PC-3 (cell line): ENCODE data around the gene PLAAT2. TPM values are rescaled to one million over a fixed set of nuclear protein-coding genes. Genes with fewer than 3 reads are reported as not detected.

Experiments used
- ATAC-seq: fragments of 200-7000 bp; cut with Tn5 transposase; 2 replicates; pipeline ENCODE4 v1.9.1; 2020; ENCODE audit warnings: mild to moderate bottlenecking, moderate library complexity
- BruUV-seq: library from RNA; stranded (reverse); fragments of 400-500 nt; replicated peaks from 2 replicates; lab custom pipeline; 2021; lab: Mats Ljungman, UMichigan
- CTCF ChIA-PET: fragments of 300-600 bp; sonication (Branson Sonifier 250); formaldehyde crosslinking; loops from one replicate; lab custom pipeline; 2022; ENCODE audit warnings: antibody characterized with exemption; lab: Charles Lee
- POLR2A ChIA-PET: fragments of 300-600 bp; sonication (Branson Sonifier 250); formaldehyde crosslinking; loops from one replicate; lab custom pipeline; 2022; ENCODE audit warnings: antibody characterized with exemption; ENCODE audit not compliant: unreplicated experiment; lab: Charles Lee
- DNase-seq: peaks from one replicate; pipeline ENCODE4 v3.0.0-alpha.2; 2015
- H2AFZ ChIP-seq: fragments of 300-600 bp; sonication (generic); 2 replicates; pipeline ENCODE4 v1.6.0; 2016; ENCODE audit warnings: antibody characterized with exemption, low read length
- H3F3A ChIP-seq: fragments of 300-600 bp; sonication (generic); one replicate; pipeline ENCODE4 v1.6.0; 2017; ENCODE audit warnings: antibody characterized with exemption, low read length, control low read depth, mild to moderate bottlenecking; ENCODE audit not compliant: unreplicated experiment
- H3K27ac ChIP-seq: fragments of 300-600 bp; sonication (generic); 2 replicates; pipeline ENCODE4 v1.5.1; 2016; ENCODE audit warnings: mild to moderate bottlenecking, low read length
- H3K27me3 ChIP-seq: fragments of 300-600 bp; sonication (generic); 2 replicates; pipeline ENCODE4 v1.6.1; 2016; ENCODE audit warnings: low read length, mixed read lengths
- H3K36me3 ChIP-seq: fragments of 300-600 bp; sonication (generic); 2 replicates; pipeline ENCODE4 v1.6.1; 2016; ENCODE audit warnings: low read depth, mixed run types, low read length, mixed read lengths
- H3K4me1 ChIP-seq: fragments of 300-600 bp; sonication (generic); 2 replicates; pipeline ENCODE4 v1.5.1; 2016; ENCODE audit warnings: low read length; ENCODE audit not compliant: insufficient read depth
- H3K4me2 ChIP-seq: fragments of 300-600 bp; sonication (generic); 2 replicates; pipeline ENCODE4 v1.6.0; 2016; ENCODE audit warnings: low read length
- H3K4me3 ChIP-seq: fragments of 300-600 bp; sonication (generic); 2 replicates; pipeline ENCODE4 v1.5.1; 2016; ENCODE audit warnings: mild to moderate bottlenecking, low read length, mixed read lengths
- H3K79me2 ChIP-seq: fragments of 300-600 bp; sonication (generic); 2 replicates; pipeline ENCODE4 v1.6.1; 2017; ENCODE audit warnings: low read length, mixed read lengths
- H3K9ac ChIP-seq: fragments of 300-600 bp; sonication (generic); 2 replicates; pipeline ENCODE4 v1.6.0; 2016; ENCODE audit warnings: mild to moderate bottlenecking, low read length
- H3K9me2 ChIP-seq: fragments of 300-600 bp; sonication (generic); replicated peaks from 2 replicates; pipeline ENCODE4 v1.6.1; 2016; ENCODE audit warnings: mixed run types, low read length, mixed read lengths
- H3K9me3 ChIP-seq: fragments of 300-600 bp; sonication (generic); 2 replicates; pipeline ENCODE4 v1.6.1; 2016; ENCODE audit warnings: low read length, mixed read lengths
- H4K20me1 ChIP-seq: fragments of 300-600 bp; sonication (generic); 2 replicates; pipeline ENCODE4 v1.6.1; 2016; ENCODE audit warnings: low read length, mixed read lengths
- CTCF ChIP-seq: fragments of 300-600 bp; sonication (generic); conservative IDR thresholded peaks from 2 replicates; pipeline ENCODE4 v1.5.1; 2017; ENCODE audit warnings: antibody characterized with exemption, low read depth, mild to moderate bottlenecking, low read length
- EZH2 ChIP-seq: fragments of 300-600 bp; sonication (generic); IDR thresholded peaks from one replicate; pipeline ENCODE4 v1.6.1; 2017; ENCODE audit warnings: antibody characterized with exemption, mild to moderate bottlenecking, low read length; ENCODE audit not compliant: unreplicated experiment
- EZH2phosphoT487 ChIP-seq: fragments of 300-600 bp; sonication (generic); IDR thresholded peaks from 2 replicates; pipeline ENCODE4 v1.6.1; 2018; ENCODE audit warnings: mild to moderate bottlenecking, antibody characterized with exemption, low read length, borderline replicate concordance
- intact Hi-C: fragments of 100-400 bp; cut with micrococcal nuclease; formaldehyde crosslinking; loops from 2 replicates; pipeline ENCODE4 v1.9.0; 2023
- total RNA-seq: library from RNA; depleted of rRNA; stranded (reverse); fragments of >200 nt; gene quantifications from 2 replicates; pipeline ENCODE4 v1.2.3, GENCODE V29; 2014

The PLAAT2 gene
- total RNA-seq, 1 experiment from 2014 or later = 5.6 TPM

GRCh38 chr11:63553759-63554158 lies 9.4 kb downstream of the PLAAT2 start:
- H2AFZ ChIP-seq = peak overlapping the region; percentile 51
- H3K27ac ChIP-seq = peak overlapping the region; percentile 44
- H3K9me2 ChIP-seq = no peaks in the 10 kb centered on the region
- H3K4me3 ChIP-seq = no peak overlapping the region
- H3F3A ChIP-seq = no peaks in the 10 kb centered on the region
- no peak for TF ChIP-seq CTCF
- TF ChIP-seq EZH2phosphoT487 = no peak
- TF ChIP-seq EZH2 = no peak
- H3K36me3 ChIP-seq = no peaks in the 10 kb centered on the region
- H3K9me3 ChIP-seq = no peaks in the 10 kb centered on the region
- no TSS peak for BruUV-seq
- intact Hi-C loops = no loop called here
- peaks cover 17% of the 10 kb centered on the region for H3K4me1 ChIP-seq
- ATAC-seq (peak; percentile 23), DNase-seq (peak; percentile 22)
- H3K79me2 ChIP-seq = no peaks in the 10 kb centered on the region
- no peak overlapping the region for H3K9ac ChIP-seq
- ChIA-PET CTCF (no interaction called here), POLR2A (no interaction called here)
- H3K4me2 ChIP-seq = 0 out of 2 replicates have a peak overlapping the region, but pooled peaks have one; percentile 7
- H3K27me3 ChIP-seq = no peaks in the 10 kb centered on the region
- H4K20me1 ChIP-seq = no peaks in the 10 kb centered on the region

- POLR2A ChIA-PET = no interaction called here
- H3K4me3 ChIP-seq = no peak overlapping the region
- no peaks in the 10 kb centered on the region for H3K27me3 ChIP-seq
- no peak overlapping the region for H3K4me2 ChIP-seq
- no peaks in the 10 kb centered on the region for H4K20me1 ChIP-seq
- peak; percentile 64 for DNase-seq
- peak; percentile 88 for ATAC-seq
- H3F3A ChIP-seq = no peaks in the 10 kb centered on the region
- peaks cover 17% of the 10 kb centered on the region for H3K4me1 ChIP-seq
- H3K9me2 ChIP-seq = no peaks in the 10 kb centered on the region
- no peaks in the 10 kb centered on the region for H3K9me3 ChIP-seq
- CTCF ChIA-PET = no interaction called here
- no peaks in the 10 kb centered on the region for H3K79me2 ChIP-seq
- intact Hi-C loops = no loop called here
- TF ChIP-seq CTCF (no peak), EZH2phosphoT487 (no peak), EZH2 (no peak)
- no TSS peak for BruUV-seq
- no peak overlapping the region for H3K9ac ChIP-seq
- peak overlapping the region; percentile 44 for H3K27ac ChIP-seq
- peak overlapping the region; percentile 22 for H2AFZ ChIP-seq
- H3K36me3 ChIP-seq = no peaks in the 10 kb centered on the region
These were observed 10.3 kb downstream of the PLAAT2 start for GRCh38 chr11:63552921-63553320.

- H3K36me3 ChIP-seq = no peaks in the 10 kb centered on the region
- peaks cover 17% of the 10 kb centered on the region for H3K4me1 ChIP-seq
- no peak overlapping the region for H2AFZ ChIP-seq
- H3K9me3 ChIP-seq = no peaks in the 10 kb centered on the region
- H3K4me3 ChIP-seq = no peak overlapping the region
- H3F3A ChIP-seq = no peaks in the 10 kb centered on the region
- H3K27ac ChIP-seq = no peak overlapping the region
- CTCF ChIA-PET = no interaction called here
- TF ChIP-seq EZH2 (no peak), EZH2phosphoT487 (no peak), CTCF (no peak)
- no peaks in the 10 kb centered on the region for H3K79me2 ChIP-seq
- BruUV-seq = no TSS peak
- intact Hi-C loops = no loop called here
- H3K9ac ChIP-seq = no peak overlapping the region
- no peak overlapping the region for H3K4me2 ChIP-seq
- POLR2A ChIA-PET = interaction anchor here (0.6 kb wide), 2 partner anchors 9 to 664 kb away, joined by 5 to 13 read pairs; no protein-coding TSS in a partner anchor
- H4K20me1 ChIP-seq = no peaks in the 10 kb centered on the region
- ATAC-seq (no peak), DNase-seq (no peak)
- H3K27me3 ChIP-seq = no peaks in the 10 kb centered on the region
- H3K9me2 ChIP-seq = no peaks in the 10 kb centered on the region
These were observed 11.3 kb downstream of the PLAAT2 start for GRCh38 chr11:63551889-63552266.
